HepG2 (cell line): ENCODE measurements around the gene IGFBP6. TPM values are rescaled to one million over a fixed set of nuclear protein-coding genes. Genes with fewer than 3 reads are reported as not detected.
A peak's percentile ranks its signal among the peaks of the same experiment; 100 is the strongest.

Experiments
- CHCHD3 ChIP-seq: sonication (generic); formaldehyde crosslinking; IDR thresholded peaks from 2 replicates; pipeline ENCODE4 v1.8.0; 2022; ENCODE audit warnings: mild to moderate bottlenecking, missing genetic modification reagents, moderate library complexity
- CTCF ChIP-seq: sonication (generic); formaldehyde crosslinking; IDR thresholded peaks from 2 replicates; pipeline ENCODE4 v1.5.0; 2020; ENCODE audit warnings: mild to moderate bottlenecking, missing genetic modification reagents, moderate library complexity
- GATAD1 ChIP-seq: IDR thresholded peaks from 2 replicates; pipeline ENCODE4 v1.6.1; 2016; ENCODE audit warnings: missing genetic modification reagents, missing compliant biosample characterization
- MAFG ChIP-seq: sonication (generic); formaldehyde crosslinking; IDR thresholded peaks from 2 replicates; pipeline ENCODE4 v1.5.1; 2020; ENCODE audit warnings: mild to moderate bottlenecking, missing genetic modification reagents
- NFYC ChIP-seq: IDR thresholded peaks from 2 replicates; pipeline ENCODE4 v1.6.1; 2016; ENCODE audit warnings: missing genetic modification reagents, missing compliant biosample characterization
- POLR2AphosphoS2 ChIP-seq: IDR thresholded peaks from 2 replicates; pipeline ENCODE4 v1.6.1; 2011; ENCODE audit warnings: low read depth, low read length, improper control_type of control experiment
- RFX5 ChIP-seq: IDR thresholded peaks from 2 replicates; pipeline ENCODE4 v1.6.1; 2011; ENCODE audit warnings: low read depth, low read length, improper control_type of control experiment
- SAP130 ChIP-seq: IDR thresholded peaks from 2 replicates; pipeline ENCODE4 v1.6.1; 2016; ENCODE audit warnings: low read depth
- TARDBP ChIP-seq: sonication (generic); formaldehyde crosslinking; IDR thresholded peaks from 2 replicates; pipeline ENCODE4 v1.8.0; 2022; ENCODE audit warnings: mild to moderate bottlenecking, missing genetic modification reagents
- ZEB1 ChIP-seq: IDR thresholded peaks from 2 replicates; pipeline ENCODE4 v1.6.1; 2012; ENCODE audit warnings: mild to moderate bottlenecking, low read depth, inconsistent platforms; ENCODE audit not compliant: insufficient replicate concordance
- ZNF12 ChIP-seq: sonication (generic); formaldehyde crosslinking; IDR thresholded peaks from 2 replicates; pipeline ENCODE4 v1.5.0; 2020; ENCODE audit warnings: missing genetic modification reagents
- ZNF629 ChIP-seq: sonication (generic); formaldehyde crosslinking; conservative IDR thresholded peaks from 2 replicates; pipeline ENCODE4 v1.5.0; 2020; ENCODE audit warnings: missing genetic modification reagents
- ZNF660 ChIP-seq: sonication (generic); formaldehyde crosslinking; IDR thresholded peaks from 2 replicates; pipeline ENCODE4 v1.5.1; 2020; ENCODE audit warnings: mild to moderate bottlenecking, low read depth, missing genetic modification reagents, borderline replicate concordance
- ZNF687 ChIP-seq: sonication (generic); formaldehyde crosslinking; IDR thresholded peaks from 2 replicates; pipeline ENCODE4 v1.5.1; 2020; ENCODE audit warnings: mild to moderate bottlenecking, missing genetic modification reagents, moderate library complexity
- ZNF709 ChIP-seq: sonication (generic); formaldehyde crosslinking; IDR thresholded peaks from 2 replicates; pipeline ENCODE4 v1.5.0; 2020; ENCODE audit warnings: mild to moderate bottlenecking, missing genetic modification reagents
- ZNF724P ChIP-seq: sonication (generic); formaldehyde crosslinking; IDR thresholded peaks from 2 replicates; pipeline ENCODE4 v1.8.0; 2022; ENCODE audit warnings: missing genetic modification reagents, borderline replicate concordance
- ZNF772 ChIP-seq: sonication (generic); formaldehyde crosslinking; IDR thresholded peaks from 2 replicates; pipeline ENCODE4 v1.5.0; 2020; ENCODE audit warnings: mild to moderate bottlenecking, missing genetic modification reagents
- polyA plus RNA-seq, 8 experiments: library from polyadenylated mRNA; depleted of rRNA in 3 of 8; stranded (reverse) in 7 of 8; unstranded in 1 of 8; fragments of >200 nt; fragmentation: Illumina TruSeq in 4 of 8; extraction: Trizol in 4 of 8; gene quantifications; 2 replicates each; pipeline versions ENCODE4 v1.2.1 to v1.2.3, GENCODE V29; 2011 to 2016; ENCODE audit warnings: low read depth in 4 of 8, missing spikeins in 1 of 8, mixed read lengths in 1 of 8; ENCODE audit not compliant: insufficient read depth in 1 of 8
- total RNA-seq, 5 experiments: library from RNA; depleted of rRNA; stranded (reverse); fragments of >200 nt; fragmentation: Illumina TruSeq; extraction: Trizol; gene quantifications; 2 replicates each; pipeline ENCODE4 v1.2.3, GENCODE V29; 2016; ENCODE audit warnings: low read depth in 1 of 5
- TF ChIP-seq, protein P1 (sequence below): sonication (generic); formaldehyde crosslinking; IDR thresholded peaks from 2 replicates; pipeline ENCODE4 v1.4.0; 2020; ENCODE audit warnings: missing genetic modification reagents
- TF ChIP-seq, protein P2 (sequence below): IDR thresholded peaks from 2 replicates; pipeline ENCODE4 v1.6.1; 2018; ENCODE audit warnings: missing genetic modification reagents, mild to moderate bottlenecking, missing compliant biosample characterization

The IGFBP6 gene
- total and polyA plus RNA-seq, 2 of the 13 experiments (the other 11 are each of a cell fraction or from before 2014, with no cell fraction given), result 3.9 to 25.2 TPM

DNA sequence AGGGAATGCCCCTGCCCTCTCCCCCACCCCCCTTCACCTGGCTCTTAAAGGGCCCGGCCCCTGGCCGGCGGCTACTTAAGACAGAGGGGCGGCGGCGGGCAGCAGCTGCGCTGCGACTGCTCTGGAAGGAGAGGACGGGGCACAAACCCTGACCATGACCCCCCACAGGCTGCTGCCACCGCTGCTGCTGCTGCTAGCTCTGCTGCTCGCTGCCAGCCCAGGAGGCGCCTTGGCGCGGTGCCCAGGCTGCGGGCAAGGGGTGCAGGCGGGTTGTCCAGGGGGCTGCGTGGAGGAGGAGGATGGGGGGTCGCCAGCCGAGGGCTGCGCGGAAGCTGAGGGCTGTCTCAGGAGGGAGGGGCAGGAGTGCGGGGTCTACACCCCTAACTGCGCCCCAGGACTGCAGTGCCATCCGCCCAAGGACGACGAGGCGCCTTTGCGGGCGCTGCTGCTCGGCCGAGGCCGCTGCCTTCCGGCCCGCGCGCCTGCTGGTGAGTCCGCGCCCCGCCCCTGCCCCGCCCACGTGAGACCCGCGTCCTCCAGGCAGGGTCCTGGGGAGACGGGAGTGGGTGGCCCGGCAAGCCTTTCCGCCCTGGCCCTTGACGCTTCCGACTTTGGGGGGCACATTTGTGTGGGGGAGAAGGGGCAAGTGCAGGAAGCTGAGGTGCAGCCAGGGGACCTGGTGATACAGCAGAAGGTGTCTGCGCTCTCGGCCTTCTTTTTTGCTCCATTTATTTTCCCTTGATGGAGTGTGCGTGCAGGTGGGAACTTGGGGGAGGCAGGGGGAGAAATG lies at the start of gene IGFBP6 (continued):
- TF ChIP-seq ZNF772 (CRISPR knock-in tag) (peak; percentile 56), ZNF687 (peak; percentile 92), CHCHD3 (CRISPR knock-in tag) (no peak), ZNF660 (no peak), ZNF724P (CRISPR knock-in tag) (no peak), MAFG (CRISPR knock-in tag) (no peak), ZNF629 (CRISPR knock-in tag) (no peak), ZNF709 (CRISPR knock-in tag) (no peak), RFX5 (no peak), SAP130 (peak; percentile 69), POLR2AphosphoS2 (no peak), ZNF12 (CRISPR knock-in tag) (no peak), ZEB1 (no peak), GATAD1 (no peak), NFYC (CRISPR knock-in tag) (no peak), TARDBP (no peak), CTCF (CRISPR knock-in tag) (peak; percentile 8; the same call in 1 of the 2 replicates)
- TF ChIP-seq, protein P1, sequence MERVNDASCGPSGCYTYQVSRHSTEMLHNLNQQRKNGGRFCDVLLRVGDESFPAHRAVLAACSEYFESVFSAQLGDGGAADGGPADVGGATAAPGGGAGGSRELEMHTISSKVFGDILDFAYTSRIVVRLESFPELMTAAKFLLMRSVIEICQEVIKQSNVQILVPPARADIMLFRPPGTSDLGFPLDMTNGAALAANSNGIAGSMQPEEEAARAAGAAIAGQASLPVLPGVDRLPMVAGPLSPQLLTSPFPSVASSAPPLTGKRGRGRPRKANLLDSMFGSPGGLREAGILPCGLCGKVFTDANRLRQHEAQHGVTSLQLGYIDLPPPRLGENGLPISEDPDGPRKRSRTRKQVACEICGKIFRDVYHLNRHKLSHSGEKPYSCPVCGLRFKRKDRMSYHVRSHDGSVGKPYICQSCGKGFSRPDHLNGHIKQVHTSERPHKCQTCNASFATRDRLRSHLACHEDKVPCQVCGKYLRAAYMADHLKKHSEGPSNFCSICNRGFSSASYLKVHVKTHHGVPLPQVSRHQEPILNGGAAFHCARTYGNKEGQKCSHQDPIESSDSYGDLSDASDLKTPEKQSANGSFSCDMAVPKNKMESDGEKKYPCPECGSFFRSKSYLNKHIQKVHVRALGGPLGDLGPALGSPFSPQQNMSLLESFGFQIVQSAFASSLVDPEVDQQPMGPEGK (CRISPR knock-in tag), result 0 out of 2 replicates have a peak, but pooled peaks have one; percentile 20
- TF ChIP-seq, protein P2, sequence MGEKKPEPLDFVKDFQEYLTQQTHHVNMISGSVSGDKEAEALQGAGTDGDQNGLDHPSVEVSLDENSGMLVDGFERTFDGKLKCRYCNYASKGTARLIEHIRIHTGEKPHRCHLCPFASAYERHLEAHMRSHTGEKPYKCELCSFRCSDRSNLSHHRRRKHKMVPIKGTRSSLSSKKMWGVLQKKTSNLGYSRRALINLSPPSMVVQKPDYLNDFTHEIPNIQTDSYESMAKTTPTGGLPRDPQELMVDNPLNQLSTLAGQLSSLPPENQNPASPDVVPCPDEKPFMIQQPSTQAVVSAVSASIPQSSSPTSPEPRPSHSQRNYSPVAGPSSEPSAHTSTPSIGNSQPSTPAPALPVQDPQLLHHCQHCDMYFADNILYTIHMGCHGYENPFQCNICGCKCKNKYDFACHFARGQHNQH (CRISPR knock-in tag), result 0 out of 2 replicates have a peak, but pooled peaks have one; percentile 18
